HCT116 (cell line): ENCODE data around the gene TMEM145. TPM values are rescaled to one million over a fixed set of nuclear protein-coding genes. Genes with fewer than 3 reads are reported as not detected.
A peak's percentile ranks its signal among the peaks of the same experiment; 100 is the strongest.

Source experiments
- ATAC-seq: fragments of 200-7000 bp; cut with Tn5 transposase; 2 replicates; pipeline ENCODE4 v1.9.1; 2020; ENCODE audit warnings: mild to moderate bottlenecking, moderate library complexity
- BruUV-seq: library from RNA; stranded (reverse); fragments of 400-500 nt; replicated peaks from 2 replicates; lab custom pipeline; 2021; lab: Mats Ljungman, UMichigan
- CTCF ChIA-PET: fragments of 300-600 bp; sonication (Branson Sonifier 250); formaldehyde crosslinking; loops from one replicate; lab custom pipeline; 2021; ENCODE audit warnings: antibody characterized with exemption; lab: Charles Lee
- POLR2A ChIA-PET: fragments of 300-600, 350-600 bp; sonication (Branson Sonifier 250); formaldehyde crosslinking; loops from one replicate; lab custom pipeline; 2021; ENCODE audit warnings: antibody characterized with exemption; lab: Charles Lee
- RAD21 ChIA-PET, 2 experiments: fragments of 300-600 bp; sonication (Branson Sonifier 250); formaldehyde crosslinking; loops; one replicate each; lab custom pipeline; 2023; ENCODE audit warnings: low total read pairs in 2 of 2; ENCODE audit not compliant: uncharacterized antibody in 2 of 2, unreplicated experiment in 2 of 2, low non-redundant PET in 1 of 2; lab: Charles Lee
- DNase-seq: peaks from one replicate; pipeline ENCODE4 v3.0.0-alpha.2; 2010; ENCODE audit warnings: low read depth, low spot score
- H2AFZ ChIP-seq: fragments of 200-600 bp; shearing (Covaris generic), sonication (generic); 2 replicates; pipeline ENCODE4 v1.6.1; 2017; ENCODE audit warnings: low read depth, mixed run types, mixed read lengths, antibody characterized with exemption, low read length; ENCODE audit not compliant: poor library complexity, severe bottlenecking
- H3K27ac ChIP-seq: 2 replicates; pipeline ENCODE4 v1.5.1; 2012; ENCODE audit warnings: low read depth, low read length
- H3K27me3 ChIP-seq: fragments of 200-600 bp; sonication (generic); 2 replicates; pipeline ENCODE4 v1.6.1; 2016; ENCODE audit warnings: mixed run types, low read length, mixed read lengths; ENCODE audit not compliant: insufficient read depth
- H3K36me3 ChIP-seq, 2 experiments: fragments of 200-500 bp in 1 of 2; fragments of 200-600 bp in 1 of 2; sonication (Bioruptor generic) in 1 of 2; sonication (generic) in 1 of 2; 2 replicates each; pipeline versions ENCODE4 v1.5.1 to v1.6.1; 2014 to 2016; ENCODE audit warnings: low read length in 2 of 2, inconsistent platforms in 1 of 2, mixed read lengths in 1 of 2, mixed run types in 1 of 2; ENCODE audit not compliant: insufficient read depth in 2 of 2, control insufficient read depth in 1 of 2
- H3K4me1 ChIP-seq, 2 experiments: fragments of 200-600 bp in 1 of 2; sonication (generic) in 1 of 2; 2 replicates each; pipeline versions ENCODE4 v1.5.1 to v1.6.1; 2012 to 2017; ENCODE audit warnings: low read length in 2 of 2, inconsistent platforms in 1 of 2, mild to moderate bottlenecking in 1 of 2, mixed read lengths in 1 of 2, mixed run types in 1 of 2, moderate library complexity in 1 of 2; ENCODE audit not compliant: insufficient read depth in 2 of 2, control insufficient read depth in 1 of 2
- H3K4me2 ChIP-seq: fragments of 200-600 bp; sonication (generic); 2 replicates; pipeline ENCODE4 v1.6.1; 2017; ENCODE audit warnings: mixed run types, low read length, mixed read lengths
- H3K4me3 ChIP-seq, 2 experiments: fragments of 200-600 bp in 1 of 2; sonication (generic) in 1 of 2; replicated peaks in 1 of 2; 2 replicates each; pipeline ENCODE4 v1.5.1; 2011 to 2016; ENCODE audit warnings: low read length in 2 of 2, control low read depth in 1 of 2, low read depth in 1 of 2, mild to moderate bottlenecking in 1 of 2, mixed read lengths in 1 of 2, mixed run types in 1 of 2
- H3K79me2 ChIP-seq: fragments of 200-600 bp; sonication (generic); 2 replicates; pipeline ENCODE4 v1.6.1; 2017; ENCODE audit warnings: mild to moderate bottlenecking, mixed run types, low read length, moderate library complexity, mixed read lengths; ENCODE audit not compliant: insufficient read depth
- H3K9ac ChIP-seq: fragments of 200-600 bp; sonication (generic); 2 replicates; pipeline ENCODE4 v1.6.1; 2016; ENCODE audit warnings: low read length, mixed read lengths
- H3K9me2 ChIP-seq: fragments of 200-600 bp; sonication (generic), shearing (Covaris generic); 2 replicates; pipeline ENCODE4 v1.6.1; 2017; ENCODE audit warnings: mixed run types, mild to moderate bottlenecking, moderate library complexity; ENCODE audit not compliant: insufficient read depth
- H3K9me3 ChIP-seq, 2 experiments: fragments of 200-500 bp in 1 of 2; fragments of 200-600 bp in 1 of 2; sonication (Bioruptor generic) in 1 of 2; sonication (generic) in 1 of 2; 2 replicates each; pipeline ENCODE4 v1.6.1; 2014 to 2017; ENCODE audit warnings: low read length in 2 of 2, mixed read lengths in 2 of 2, inconsistent platforms in 1 of 2, low read depth in 1 of 2, mild to moderate bottlenecking in 1 of 2, mixed run types in 1 of 2, moderate library complexity in 1 of 2; ENCODE audit not compliant: control insufficient read depth in 1 of 2, insufficient read depth in 1 of 2
- H4K20me1 ChIP-seq: fragments of 200-600 bp; sonication (generic), shearing (Covaris generic); 2 replicates; pipeline ENCODE4 v1.6.1; 2017; ENCODE audit warnings: mixed run types, mild to moderate bottlenecking, moderate library complexity; ENCODE audit not compliant: insufficient read depth
- ATF3 ChIP-seq: IDR thresholded peaks from 2 replicates; pipeline ENCODE4 v1.6.1; 2012
- EZH2 ChIP-seq: fragments of 200-600 bp; sonication (generic); IDR thresholded peaks from 2 replicates; pipeline ENCODE4 v1.6.1; 2017; ENCODE audit warnings: antibody characterized with exemption, mixed run types
- EZH2phosphoT487 ChIP-seq: fragments of 200-600 bp; IDR thresholded peaks from 2 replicates; pipeline ENCODE4 v1.6.1; 2018; ENCODE audit warnings: antibody characterized with exemption, borderline replicate concordance
- FOSL1 ChIP-seq: IDR thresholded peaks from 2 replicates; pipeline ENCODE4 v1.6.1; 2012; ENCODE audit warnings: low read depth
- JUND ChIP-seq: IDR thresholded peaks from 2 replicates; pipeline ENCODE4 v1.6.1; 2012
- MAX ChIP-seq: IDR thresholded peaks from 2 replicates; pipeline ENCODE4 v1.6.1; 2012
- POLR2A ChIP-seq: IDR thresholded peaks from 2 replicates; pipeline ENCODE4 v1.7.0; 2011; ENCODE audit warnings: borderline replicate concordance; ENCODE audit not compliant: insufficient read depth, insufficient read length; ENCODE audit errors: extremely low read depth
- SIN3A ChIP-seq: IDR thresholded peaks from 2 replicates; pipeline ENCODE4 v1.6.1; 2012; ENCODE audit warnings: low read depth
- SP1 ChIP-seq: IDR thresholded peaks from 2 replicates; pipeline ENCODE4 v1.6.1; 2012; ENCODE audit warnings: low read depth
- TCF7L2 ChIP-seq: IDR thresholded peaks from 2 replicates; pipeline ENCODE4 v1.7.0; 2011; ENCODE audit warnings: borderline replicate concordance, inconsistent platforms; ENCODE audit not compliant: insufficient read depth, insufficient read length; ENCODE audit errors: extremely low read depth
- YY1 ChIP-seq: IDR thresholded peaks from 2 replicates; pipeline ENCODE4 v1.6.1; 2011; ENCODE audit warnings: low read length, low read depth, moderate library complexity, mild to moderate bottlenecking; ENCODE audit not compliant: insufficient replicate concordance; ENCODE audit errors: extremely low read depth
- ZFX ChIP-seq: fragments of 450-650 bp; IDR thresholded peaks from 2 replicates; pipeline ENCODE4 v1.6.1; 2017
- intact Hi-C: fragments of 100-400 bp; cut with micrococcal nuclease; formaldehyde crosslinking; loops from 2 replicates; pipeline ENCODE4 v1.10.0; 2022
- total RNA-seq: library from RNA; stranded (reverse); gene quantifications from one replicate; pipeline ENCODE4 v1.2.1, GENCODE V29; 2021; ENCODE audit not compliant: unreplicated experiment

TMEM145 gene
- total RNA-seq, 1 experiment from 2014 or later: 7.2 TPM

DNA sequence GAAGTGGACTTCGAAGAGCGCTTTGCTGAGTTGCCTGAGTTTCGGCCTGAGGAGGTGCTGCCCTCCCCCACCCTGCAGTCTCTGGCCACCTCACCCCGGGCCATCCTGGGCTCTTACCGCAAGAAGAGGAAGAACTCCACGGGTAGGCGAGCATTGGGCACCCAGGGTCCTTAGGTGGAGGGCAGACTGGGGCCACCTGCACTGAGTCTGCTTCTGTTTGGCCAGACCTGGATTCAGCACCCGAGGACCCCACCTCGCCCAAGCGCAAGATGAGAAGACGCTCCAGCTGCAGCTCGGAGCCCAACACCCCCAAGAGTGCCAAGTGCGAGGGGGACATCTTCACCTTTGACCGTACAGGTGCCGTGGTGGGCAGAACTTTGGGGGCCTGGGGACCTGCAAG is 19.2 kb upstream of the TMEM145 start:
- Histone ChIP-seq H4K20me1 (no peaks in the 10 kb centered on the region), H3K9me3 (no peaks in the 10 kb centered on the region), H3K9me2 (no peaks in the 10 kb centered on the region), H3K27me3 (no peaks in the 10 kb centered on the region), H2AFZ (no peak overlapping the region), H3K9ac (no peak overlapping the region), H3K36me3 (peaks cover 11 to 16% of the 10 kb centered on the region in 2 experiments; a peak in 3 of 4 replicates), H3K4me1 (peaks cover 14 to 26% of the 10 kb centered on the region in 2 experiments), H3K27ac (no peak overlapping the region)
- ATAC-seq (no peak), DNase-seq (no peak)
- ChIA-PET RAD21 (no interaction called here), CTCF (interaction anchor here (1.0 to 3.0 kb wide), 3 partner anchors 8 to 47 kb away, joined by 3 to 26 read pairs (median 3); partner anchors contain the start of gene PAFAH1B3)
- BruUV-seq: TSS peak; percentile 9
- intact Hi-C loops: no loop called here
- no peak for TF ChIP-seq ATF3
- no peak for TF ChIP-seq FOSL1
- no peak for TF ChIP-seq JUND
- TF ChIP-seq MAX: no peak
- TF ChIP-seq TCF7L2: no peak
- no peak for TF ChIP-seq SIN3A
- no peak for TF ChIP-seq YY1
- TF ChIP-seq POLR2A: no peak
- no peak for TF ChIP-seq SP1
- TF ChIP-seq, all 23 proteins: peak for 0
- POLR2A ChIA-PET: no interaction called here
- no peaks in the 10 kb centered on the region for H3K79me2 ChIP-seq
- no peak overlapping the region for H3K4me2 ChIP-seq
- no peak overlapping the region for H3K4me3 ChIP-seq

DNA sequence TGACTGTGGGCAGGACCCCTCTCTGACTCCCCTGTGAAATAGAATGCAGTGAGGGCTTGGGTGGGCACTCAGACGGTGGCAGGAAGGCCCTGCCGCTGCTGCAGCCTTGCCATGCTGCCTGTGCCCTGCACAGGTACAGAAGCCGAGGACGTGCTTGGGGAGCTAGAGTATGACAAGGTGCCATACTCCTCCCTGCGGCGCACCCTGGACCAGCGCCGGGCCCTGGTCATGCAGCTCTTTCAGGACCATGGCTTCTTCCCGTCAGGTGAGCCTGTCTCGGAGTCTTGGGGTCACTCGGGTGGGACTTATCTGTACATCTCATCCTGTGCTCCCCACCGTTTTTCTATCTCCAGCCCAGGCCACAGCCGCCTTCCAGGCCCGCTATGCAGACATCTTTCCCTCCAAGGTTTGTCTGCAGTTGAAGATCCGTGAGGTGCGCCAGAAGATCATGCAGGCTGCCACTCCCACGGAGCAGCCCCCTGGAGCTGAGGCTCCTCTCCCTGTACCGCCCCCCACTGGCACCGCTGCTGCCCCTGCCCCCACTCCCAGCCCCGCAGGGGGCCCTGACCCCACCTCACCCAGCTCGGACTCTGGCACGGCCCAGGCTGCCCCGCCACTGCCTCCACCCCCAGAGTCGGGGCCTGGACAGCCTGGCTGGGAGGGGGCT is 18.5 kb upstream of the TMEM145 start:
- no peak overlapping the region for H3K4me3 ChIP-seq
- H3K27ac ChIP-seq: no peak overlapping the region; the same call in 1 of the 2 replicates
- ChIA-PET POLR2A (interaction anchor here (0.6 kb wide), 1 partner anchor 9 kb away, joined by 4 read pairs; no protein-coding TSS in a partner anchor), RAD21 (no interaction called here), CTCF (interaction anchor here (1.0 to 3.0 kb wide), 2 partner anchors 10 to 48 kb away, joined by 3 to 26 read pairs; no protein-coding TSS in a partner anchor)
- H3K9me2 ChIP-seq: no peaks in the 10 kb centered on the region
- ATAC-seq: no peak
- TF ChIP-seq EZH2phosphoT487: no peak
- no peak for TF ChIP-seq ZFX
- no peak for TF ChIP-seq EZH2
- BruUV-seq: no TSS peak
- H3K79me2 ChIP-seq: no peaks in the 10 kb centered on the region
- H3K4me2 ChIP-seq: no peak overlapping the region
- H3K9ac ChIP-seq: no peak overlapping the region
- peaks cover 11 to 12% of the 10 kb centered on the region in 2 experiments; a peak in 3 of 4 replicates for H3K36me3 ChIP-seq
- H3K4me1 ChIP-seq: peaks cover 16 to 28% of the 10 kb centered on the region in 2 experiments
- H2AFZ ChIP-seq: no peak overlapping the region
- no peaks in the 10 kb centered on the region for H3K9me3 ChIP-seq
- H4K20me1 ChIP-seq: no peaks in the 10 kb centered on the region
- intact Hi-C loops: no loop called here
- no peak for DNase-seq
- H3K27me3 ChIP-seq: no peaks in the 10 kb centered on the region
